ENCODE data around the gene FXYD6. TPM values are rescaled to one million over a fixed set of nuclear protein-coding genes. Genes with fewer than 3 reads are reported as not detected.

Gene FXYD6
- total and polyA plus RNA-seq, 11 donors, result 24.6 to 54.0 (median 39.5) TPM

DNA sequence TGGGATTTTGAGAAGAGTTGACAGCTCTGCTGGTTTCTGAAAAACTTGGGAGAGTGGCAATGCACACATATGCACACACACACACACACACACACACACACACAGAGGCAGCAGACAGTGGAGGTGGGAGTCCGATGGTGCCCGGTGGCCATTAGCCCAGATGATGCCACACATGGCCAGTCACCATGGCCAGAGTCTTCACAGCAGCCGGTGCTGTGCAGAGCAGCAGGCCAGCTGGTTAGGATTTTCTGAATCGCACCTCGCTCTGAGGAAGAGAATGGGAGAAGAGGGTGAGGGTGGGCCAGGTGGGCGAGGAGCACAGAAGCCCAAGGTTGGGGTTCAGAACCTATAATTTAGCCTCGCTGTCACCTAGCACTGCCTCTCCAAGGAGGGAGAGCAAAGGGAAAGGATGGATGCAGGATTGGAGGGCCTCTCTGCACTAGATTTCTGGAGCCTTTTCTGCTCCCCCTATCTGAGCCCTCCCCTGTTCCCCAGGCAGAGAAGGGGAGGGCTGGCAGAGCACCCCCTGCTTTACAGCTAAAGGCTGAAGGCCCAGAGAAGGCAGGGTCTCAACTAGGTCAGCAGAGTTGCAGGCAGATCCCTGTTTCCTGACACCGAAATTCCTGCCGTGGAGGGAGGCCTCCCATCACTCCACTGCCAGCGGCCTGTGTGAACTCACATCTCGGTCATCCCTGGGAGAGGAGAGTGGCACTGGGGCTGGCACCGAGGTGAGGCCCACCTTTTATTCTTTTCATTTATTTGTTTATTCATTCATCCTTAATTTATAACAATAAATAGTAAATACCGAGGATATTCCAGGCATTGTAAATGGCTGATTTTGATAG is 25.8 kb upstream of the FXYD6 start:
- ATAC-seq, result no peak
- Histone ChIP-seq H3K4me3 (no peak overlapping the region), H3K36me3 (no peaks in the 10 kb centered on the region), H3K27ac (no peak overlapping the region), H3K9me3 (no peaks in the 10 kb centered on the region), H3K27me3 (no peaks in the 10 kb centered on the region), H3K4me1 (peaks cover 0 to 25% (median 0%) of the 10 kb centered on the region in 12 donors)
- WGBS, 4 donors, result 82 to 92% (median 87%) methylated on average over 13 of the region's 13 CpGs
- intact Hi-C loops (cut with DNase I), result loop anchor here in 5 of 10 donors (2.0 to 5.0 kb wide), 2 partner anchors 57 to 60 kb away; no protein-coding TSS in a partner anchor
- peak in 1 of 5 donors; percentile 16 for DNase-seq
- TF ChIP-seq POLR2A (IDR thresholded peaks at IDR 0.05) (no peak), CTCF (IDR thresholded peaks at IDR 0.05) (no peak)

- Histone ChIP-seq H3K36me3 (no peaks in the 10 kb centered on the region), H3K27ac (no peak overlapping the region), H3K9me3 (no peaks in the 10 kb centered on the region), H3K27me3 (no peaks in the 10 kb centered on the region), H3K4me1 (peaks cover 0 to 25% (median 0%) of the 10 kb centered on the region in 12 donors), H3K4me3 (no peak overlapping the region)
- TF ChIP-seq POLR2A (IDR thresholded peaks at IDR 0.05) (no peak), CTCF (IDR thresholded peaks at IDR 0.05) (no peak)
- WGBS, 4 donors, result 91 to 94% (median 92%) methylated on average over 9 of the region's 9 CpGs
- no peak for ATAC-seq
- intact Hi-C loops (cut with DNase I), result loop anchor here in 4 of 10 donors (5.0 kb wide), 1 partner anchor 59 kb away; no protein-coding TSS in a partner anchor
- DNase-seq, result peak in 1 of 5 donors; percentile 12
These were observed 25.1 kb upstream of the FXYD6 start for GRCh38 chr11:117901601-117902000.

- Histone ChIP-seq H3K4me3 (no peak overlapping the region), H3K36me3 (no peaks in the 10 kb centered on the region), H3K4me1 (peaks cover 0 to 25% (median 0%) of the 10 kb centered on the region in 12 donors), H3K27ac (peak overlapping the region in 4 of 12 donors; percentile 23 to 39 (median 38)), H3K9me3 (no peaks in the 10 kb centered on the region), H3K27me3 (no peaks in the 10 kb centered on the region)
- DNase-seq, result peak in 1 of 5 donors; percentile 22
- intact Hi-C loops (cut with DNase I), result loop anchor here in 4 of 10 donors (5.0 kb wide), 1 partner anchor 59 kb away; no protein-coding TSS in a partner anchor
- TF ChIP-seq POLR2A (IDR thresholded peaks at IDR 0.05) (no peak), CTCF (IDR thresholded peaks at IDR 0.05) (no peak)
- no peak for ATAC-seq
- WGBS, 4 donors, result 77 to 88% (median 83%) methylated on average over 11 of the region's 11 CpGs
These were observed 24.4 kb upstream of the FXYD6 start for GRCh38 chr11:117900720-117901440.
